Small intestine (tissue), 7 donors: ENCODE data around the gene EPS8. TPM values are rescaled to one million over a fixed set of nuclear protein-coding genes. Genes with fewer than 3 reads are reported as not detected.
A peak's percentile ranks its signal among the peaks of the same experiment; 100 is the strongest.

ENCODE experiments used
- DNase-seq, 2 donors: peaks; one replicate each; pipeline versions ENCODE4 v3.0.0 to v3.0.0-alpha.2; 2013
- FAIRE-seq: peaks from 2 replicates; lab custom pipeline; 2012; peaks lifted over from hg19 to GRCh38; lab: Jason Lieb, UNC
- H3K27ac ChIP-seq, 3 donors: one replicate each; pipeline ENCODE4 v1.5.1; 2013; ENCODE audit warnings: low read length in 2 of 3, mild to moderate bottlenecking in 2 of 3, control low read depth in 1 of 3, inconsistent platforms in 1 of 3, low read depth in 1 of 3, moderate library complexity in 1 of 3
- H3K27me3 ChIP-seq, 3 donors: one replicate each; pipeline ENCODE4 v1.6.1; 2013; ENCODE audit warnings: low read length in 3 of 3, inconsistent platforms in 1 of 3; ENCODE audit not compliant: control insufficient read depth in 3 of 3, insufficient read depth in 3 of 3
- H3K36me3 ChIP-seq, 3 donors: one replicate each; pipeline ENCODE4 v1.6.1; 2013; ENCODE audit warnings: low read length in 3 of 3, inconsistent platforms in 1 of 3, low read depth in 1 of 3, mild to moderate bottlenecking in 1 of 3, moderate library complexity in 1 of 3; ENCODE audit not compliant: control insufficient read depth in 3 of 3, insufficient read depth in 2 of 3
- H3K4me1 ChIP-seq, 3 donors: one replicate each; pipeline ENCODE4 v1.6.1; 2013; ENCODE audit warnings: low read length in 2 of 3, inconsistent platforms in 1 of 3, low read depth in 1 of 3, mild to moderate bottlenecking in 1 of 3, moderate library complexity in 1 of 3; ENCODE audit not compliant: control insufficient read depth in 3 of 3, insufficient read depth in 2 of 3
- H3K4me3 ChIP-seq, 3 donors: one replicate each; pipeline ENCODE4 v1.5.1; 2013; ENCODE audit warnings: low read length in 3 of 3, control low read depth in 1 of 3, inconsistent platforms in 1 of 3, low read depth in 1 of 3, mild to moderate bottlenecking in 1 of 3, moderate library complexity in 1 of 3
- H3K9me3 ChIP-seq, 2 donors: one replicate each; pipeline ENCODE4 v1.6.1; 2013; ENCODE audit warnings: low read depth in 1 of 2, low read length in 1 of 2; ENCODE audit not compliant: control insufficient read depth in 2 of 2, insufficient read depth in 1 of 2
- WGBS, 3 donors: extraction: QIAGEN DNeasy Blood & Tissue Kit; methylation state at CpG; one replicate each; pipeline ENCODE4 v1.1.7; 2013; 5-methylcytosine and 5-hydroxymethylcytosine counted together
- polyA plus RNA-seq, 4 donors: library from polyadenylated mRNA; stranded (reverse) in 3 of 4; unstranded in 1 of 4; fragments of 200-250 nt in 3 of 4; fragments of 120-200 nt in 1 of 4; gene quantifications; one replicate each; pipeline versions ENCODE4 v1.2.1 to v1.2.3, GENCODE V29; 2013
- donor health status: healthy with polysubstance abuse.
- donor health status: control.
- donor health status: control.
- donor health status: Bipolar disorder and iron deficiency.
- donor health status: healthy.

EPS8 gene
- polyA plus RNA-seq, 4 donors, result 38.0 to 103 (median 55.8) TPM

DNA sequence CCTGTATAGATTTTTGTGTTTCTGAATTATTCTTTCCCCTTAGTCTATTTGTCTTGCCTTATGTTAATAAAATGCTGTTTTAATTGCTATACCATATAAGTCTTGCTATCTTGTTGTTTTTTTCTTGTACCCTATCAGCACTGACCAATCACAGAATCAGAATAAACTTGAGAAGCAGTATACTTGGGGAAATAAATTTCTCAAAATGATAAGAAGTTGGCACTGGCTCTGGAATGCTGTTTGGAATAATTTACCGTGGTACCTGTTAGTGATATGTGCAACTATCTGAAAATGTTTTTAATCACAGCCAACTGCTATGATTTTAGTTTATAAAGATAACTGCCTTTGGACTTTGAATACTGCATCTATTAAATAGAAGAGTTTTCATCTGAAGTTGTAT is 37.9 kb upstream of the EPS8 start:
- 12 to 41% (median 40%) methylated on average over 1 of the region's 1 CpG for WGBS, 3 donors
- H3K4me1 ChIP-seq, result peaks cover 0 to under 1% (median 0%) of the 10 kb centered on the region in 3 donors
- FAIRE-seq (no peak), DNase-seq (peak in 1 of 2 donors; percentile 79)
- H3K9me3 ChIP-seq, result no peaks in the 10 kb centered on the region
- H3K36me3 ChIP-seq, result no peaks in the 10 kb centered on the region
- H3K27ac ChIP-seq, result no peak overlapping the region
- no peak overlapping the region for H3K4me3 ChIP-seq
- no peaks in the 10 kb centered on the region for H3K27me3 ChIP-seq

DNA sequence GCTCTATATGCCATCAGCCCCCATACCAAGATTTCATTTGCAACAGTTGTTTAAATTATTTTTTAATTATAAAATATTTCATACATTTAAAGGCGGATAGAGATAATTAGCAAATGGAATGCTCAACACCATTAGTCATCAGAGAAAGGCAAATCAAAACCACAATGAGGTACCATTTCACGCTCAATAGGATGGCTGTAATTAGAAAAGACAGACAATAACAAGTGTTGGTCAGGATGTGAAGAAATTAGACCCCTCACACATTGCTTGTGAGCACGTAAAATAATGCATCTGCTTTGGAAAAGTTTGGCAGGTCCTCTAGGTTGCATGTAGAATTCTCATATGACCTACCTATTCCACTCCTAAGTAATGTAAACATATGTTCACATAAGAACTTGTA is 35.3 kb upstream of the EPS8 start:
- FAIRE-seq (no peak), DNase-seq (no peak)
- Histone ChIP-seq H3K4me1 (no peaks in the 10 kb centered on the region), H3K27me3 (no peaks in the 10 kb centered on the region), H3K9me3 (no peaks in the 10 kb centered on the region), H3K36me3 (no peaks in the 10 kb centered on the region), H3K27ac (no peak overlapping the region), H3K4me3 (no peak overlapping the region)
- WGBS, 3 donors, result 91 to 92% (median 91%) methylated on average over 3 of the region's 3 CpGs

DNA sequence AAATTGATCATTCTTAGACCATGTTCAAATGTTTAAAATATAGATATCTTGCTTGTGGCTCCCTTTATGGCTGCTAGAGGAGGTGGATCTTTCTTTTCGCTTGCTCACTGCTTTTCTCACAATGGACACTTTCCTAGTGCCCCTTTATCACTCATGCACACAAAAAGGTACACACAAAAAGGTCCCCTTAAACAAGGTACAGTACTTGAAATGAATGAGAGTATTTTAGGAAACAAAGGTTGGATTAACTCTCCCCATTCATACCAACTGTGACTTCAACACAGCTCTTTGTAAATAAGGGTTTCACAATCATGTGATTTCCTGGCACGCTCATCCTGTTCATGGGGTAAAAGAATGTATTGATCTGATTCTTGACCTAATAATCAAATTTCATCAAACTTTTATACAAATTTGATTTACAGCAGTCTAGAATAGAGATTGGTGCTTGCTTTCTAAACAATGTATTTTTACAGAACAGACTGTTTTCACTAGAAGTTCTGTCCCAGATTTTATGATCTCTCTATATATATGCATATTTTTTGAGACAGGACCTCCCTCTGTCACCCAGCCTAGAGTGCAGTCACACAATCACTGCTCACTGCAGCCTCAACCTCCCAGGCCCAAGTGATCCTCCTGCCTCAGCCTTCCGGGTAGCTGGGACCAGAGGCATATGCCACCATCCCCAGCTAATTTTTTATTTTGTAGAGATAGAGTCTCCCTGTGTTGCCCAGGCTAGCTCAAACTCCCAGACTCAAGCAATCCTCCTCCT is 34.4 kb upstream of the EPS8 start:
- no peak overlapping the region for H3K27ac ChIP-seq
- FAIRE-seq (no peak), DNase-seq (no peak)
- H3K4me1 ChIP-seq, result no peaks in the 10 kb centered on the region
- H3K9me3 ChIP-seq, result no peaks in the 10 kb centered on the region
- H3K4me3 ChIP-seq, result no peak overlapping the region
- H3K27me3 ChIP-seq, result no peaks in the 10 kb centered on the region
- 69 to 78% (median 72%) methylated on average over 3 of the region's 3 CpGs for WGBS, 3 donors
- no peaks in the 10 kb centered on the region for H3K36me3 ChIP-seq

DNA sequence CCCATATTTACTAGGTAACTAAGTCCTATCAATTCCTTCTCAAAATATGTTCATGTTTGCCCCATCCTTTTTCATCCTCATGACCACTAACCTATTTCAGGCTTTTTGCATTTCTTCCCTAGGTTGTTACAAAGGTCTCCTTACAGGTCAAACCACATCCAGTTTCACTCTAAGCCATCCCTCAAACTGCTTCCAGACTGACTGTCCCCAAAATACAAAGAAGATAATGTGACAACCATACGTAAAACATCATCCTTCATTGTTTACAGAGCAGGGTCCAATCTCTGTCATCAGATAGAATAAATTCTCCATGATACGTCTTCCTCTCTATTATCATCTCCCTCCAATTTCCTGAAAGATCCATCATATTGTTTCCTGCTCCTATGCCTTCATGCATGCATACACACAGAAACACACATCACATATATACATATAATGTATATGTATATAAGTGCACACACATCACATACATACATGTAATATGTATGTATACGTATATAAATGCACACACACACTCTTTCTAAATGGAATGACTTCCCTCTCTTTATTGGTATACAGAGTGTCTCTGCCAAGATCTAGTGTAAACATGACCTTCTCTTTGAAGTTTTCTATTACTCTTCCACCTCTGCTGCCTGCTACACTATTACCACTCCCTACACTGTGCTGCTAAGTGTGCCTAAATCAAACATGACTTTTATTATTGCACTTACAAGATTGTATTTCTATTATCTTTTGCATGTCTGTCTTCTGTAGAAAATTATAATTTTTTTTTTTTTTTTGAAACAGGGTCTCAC is 30.7 kb upstream of the EPS8 start:
- no peaks in the 10 kb centered on the region for H3K4me1 ChIP-seq
- 21 to 46% (median 26%) methylated on average over 3 of the region's 3 CpGs for WGBS, 3 donors
- no peaks in the 10 kb centered on the region for H3K36me3 ChIP-seq
- DNase-seq (peak; percentile 15 to 65), FAIRE-seq (no peak)
- no peak overlapping the region for H3K4me3 ChIP-seq
- no peaks in the 10 kb centered on the region for H3K27me3 ChIP-seq
- no peak overlapping the region for H3K27ac ChIP-seq
- H3K9me3 ChIP-seq, result peaks cover 0 to 9% of the 10 kb centered on the region in 2 donors

DNA sequence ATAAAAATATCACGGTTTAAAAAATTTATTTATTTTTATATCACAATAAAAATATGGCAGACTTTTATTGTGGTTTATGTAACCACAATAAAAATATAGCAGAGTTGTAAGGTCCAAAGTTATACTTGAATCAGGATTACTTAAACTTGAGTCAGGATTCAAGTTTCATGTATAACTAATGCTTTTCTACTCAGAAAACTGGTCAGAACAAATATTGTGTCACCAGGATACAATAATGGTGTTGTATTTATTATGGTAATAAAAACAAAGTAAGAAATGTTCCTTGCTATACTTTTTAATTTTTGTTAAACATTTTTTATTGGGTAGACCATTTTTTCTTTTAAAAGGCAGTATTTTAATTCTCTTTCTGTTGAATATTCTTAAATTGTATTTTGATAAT is 29.2 kb upstream of the EPS8 start:
- FAIRE-seq, result peak; percentile 73
- no peaks in the 10 kb centered on the region for H3K4me1 ChIP-seq

DNA sequence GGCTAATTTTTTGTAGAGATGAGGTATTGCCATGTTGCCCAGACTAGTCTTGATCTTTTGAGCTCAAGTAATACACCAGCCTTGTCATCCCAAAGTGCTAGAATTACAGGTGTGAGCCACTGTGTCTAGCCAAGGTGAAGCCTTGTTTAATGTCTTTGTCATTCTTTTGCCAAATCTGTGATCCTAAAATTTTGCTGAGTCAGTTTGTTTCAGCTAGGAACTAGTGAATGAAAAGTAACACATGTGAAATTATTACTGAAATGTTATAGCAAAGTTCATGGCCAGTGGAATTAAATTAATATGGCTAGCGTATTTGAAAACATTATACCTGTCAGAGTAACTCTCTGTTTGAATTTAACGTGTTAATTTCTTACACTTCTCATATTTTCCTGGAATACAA is 26.5 kb upstream of the EPS8 start:
- DNase-seq (no peak), FAIRE-seq (no peak)
- no peak overlapping the region for H3K4me3 ChIP-seq
- no peaks in the 10 kb centered on the region for H3K27me3 ChIP-seq
- peaks cover 0 to 9% of the 10 kb centered on the region in 2 donors for H3K9me3 ChIP-seq
- no peaks in the 10 kb centered on the region for H3K4me1 ChIP-seq
- no peaks in the 10 kb centered on the region for H3K36me3 ChIP-seq
- 80 to 91% (median 81%) methylated on average over 2 of the region's 2 CpGs for WGBS, 3 donors
- H3K27ac ChIP-seq, result no peak overlapping the region

More for the DNA sequence above, 29.2 kb upstream of the EPS8 start:
- Histone ChIP-seq H3K27ac (no peak overlapping the region), H3K36me3 (no peaks in the 10 kb centered on the region), H3K27me3 (no peaks in the 10 kb centered on the region), H3K9me3 (peaks cover 0 to 9% of the 10 kb centered on the region in 2 donors), H3K4me3 (no peak overlapping the region)
- WGBS, 3 donors, result 36 to 65% (median 38%) methylated on average over 1 of the region's 1 CpG
- DNase-seq, result no peak

DNA sequence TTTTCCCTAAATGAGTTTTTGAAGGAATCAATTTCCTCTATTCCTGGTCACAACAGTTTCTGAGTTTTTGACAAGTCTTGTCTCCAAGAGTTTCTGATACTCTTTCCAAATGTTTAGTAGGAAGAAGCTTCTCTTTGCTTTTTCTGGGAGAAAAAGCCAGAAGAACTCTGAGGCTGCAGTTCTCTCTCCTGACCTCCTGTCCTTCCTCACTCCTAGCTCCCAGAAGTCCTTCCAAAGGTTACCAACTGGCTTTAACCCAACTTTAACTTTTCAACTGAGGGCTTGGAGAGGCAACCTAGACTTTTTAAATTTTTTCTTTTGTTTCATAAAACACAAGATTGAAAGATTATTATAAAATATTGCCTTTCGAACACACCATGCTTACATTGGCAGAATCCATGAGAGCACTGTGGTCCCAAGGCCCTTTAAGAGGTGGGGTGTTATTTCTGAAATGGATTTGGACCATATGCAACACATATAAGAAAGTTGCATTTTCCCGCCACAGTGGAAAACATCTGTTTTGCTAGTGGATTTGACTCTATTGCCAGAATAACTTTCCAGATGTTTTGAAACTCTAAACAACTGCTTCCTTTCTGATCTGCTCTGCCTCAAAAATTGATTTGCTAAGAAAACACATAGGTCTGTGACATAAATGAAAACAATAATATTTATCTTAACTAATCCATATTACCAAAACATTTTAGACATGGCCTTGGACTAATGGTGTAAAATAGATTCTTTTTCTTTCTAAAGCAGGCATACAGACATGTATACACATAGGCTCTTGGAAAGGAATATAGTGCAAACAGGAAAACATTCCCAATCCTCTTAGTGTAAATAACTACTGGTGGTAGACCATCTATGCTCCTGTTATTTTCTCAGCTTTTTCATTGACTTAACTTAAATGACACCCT is 22.3 kb upstream of the EPS8 start:
- Histone ChIP-seq H3K4me3 (no peak overlapping the region), H3K27ac (no peak overlapping the region), H3K36me3 (no peaks in the 10 kb centered on the region), H3K9me3 (no peaks in the 10 kb centered on the region), H3K4me1 (no peaks in the 10 kb centered on the region), H3K27me3 (no peaks in the 10 kb centered on the region)
- DNase-seq (peak in 1 of 2 donors; percentile 20), FAIRE-seq (no peak)
- WGBS, 3 donors, result 65 to 93% (median 88%) methylated on average over 2 of the region's 2 CpGs

DNA sequence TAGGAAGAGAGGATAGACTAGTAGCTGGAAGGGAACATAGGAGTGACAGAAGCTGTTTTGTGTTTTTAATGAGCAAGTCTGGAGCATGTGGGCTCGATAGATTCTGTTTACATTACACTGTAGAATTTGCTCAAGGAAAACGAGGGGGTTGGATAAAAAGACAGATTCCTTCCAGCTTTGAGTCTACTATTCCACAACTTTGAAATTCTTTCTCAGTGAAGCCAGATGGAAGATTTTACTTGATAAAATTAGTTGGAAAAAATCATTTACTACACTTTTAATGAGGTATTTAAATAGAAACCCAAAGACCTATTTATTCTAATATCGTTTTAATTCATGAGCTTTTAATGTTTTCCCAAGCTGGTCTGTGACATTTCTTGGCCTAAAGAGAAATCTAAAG is 19.5 kb upstream of the EPS8 start:
- WGBS, 3 donors, result 24 to 37% (median 33%) methylated on average over 3 of the region's 3 CpGs
- H3K9me3 ChIP-seq, result no peaks in the 10 kb centered on the region
- no peaks in the 10 kb centered on the region for H3K36me3 ChIP-seq
- no peaks in the 10 kb centered on the region for H3K27me3 ChIP-seq
- no peaks in the 10 kb centered on the region for H3K4me1 ChIP-seq
- no peak overlapping the region for H3K4me3 ChIP-seq
- no peak overlapping the region for H3K27ac ChIP-seq
- FAIRE-seq (no peak), DNase-seq (no peak)
